OCI-LY1 (cell line): Measurements from ENCODE around the gene TENM4.

Source experiments
- CTCF ChIP-seq: fragments of 200-600 bp; sonication (generic), shearing (Covaris generic); IDR thresholded peaks from 2 replicates; pipeline ENCODE4 v1.5.1; 2017; ENCODE audit warnings: mild to moderate bottlenecking, antibody characterized with exemption, low read length, moderate library complexity, mixed read lengths
- EZH2 ChIP-seq: fragments of 200-600 bp; sonication (generic), shearing (Covaris generic); IDR thresholded peaks from 2 replicates; pipeline ENCODE4 v1.8.0; 2017; ENCODE audit warnings: borderline replicate concordance, mixed run types, mild to moderate bottlenecking, antibody characterized with exemption, low read length, moderate library complexity, mixed read lengths

GRCh38 chr11:79431535-79431934, 9.3 kb downstream of the TENM4 start:
- TF ChIP-seq EZH2 (no peak), CTCF (no peak)
